NCI-H1092 treated with DMSO at 0.1 percent for 48 hours (cell line): ENCODE measurements around the gene NEXN.

Source experiments
- DNase-seq: peaks from one replicate; lab custom pipeline; 2025; lab: John Stamatoyannopoulos, UW

The NEXN gene

DNA sequence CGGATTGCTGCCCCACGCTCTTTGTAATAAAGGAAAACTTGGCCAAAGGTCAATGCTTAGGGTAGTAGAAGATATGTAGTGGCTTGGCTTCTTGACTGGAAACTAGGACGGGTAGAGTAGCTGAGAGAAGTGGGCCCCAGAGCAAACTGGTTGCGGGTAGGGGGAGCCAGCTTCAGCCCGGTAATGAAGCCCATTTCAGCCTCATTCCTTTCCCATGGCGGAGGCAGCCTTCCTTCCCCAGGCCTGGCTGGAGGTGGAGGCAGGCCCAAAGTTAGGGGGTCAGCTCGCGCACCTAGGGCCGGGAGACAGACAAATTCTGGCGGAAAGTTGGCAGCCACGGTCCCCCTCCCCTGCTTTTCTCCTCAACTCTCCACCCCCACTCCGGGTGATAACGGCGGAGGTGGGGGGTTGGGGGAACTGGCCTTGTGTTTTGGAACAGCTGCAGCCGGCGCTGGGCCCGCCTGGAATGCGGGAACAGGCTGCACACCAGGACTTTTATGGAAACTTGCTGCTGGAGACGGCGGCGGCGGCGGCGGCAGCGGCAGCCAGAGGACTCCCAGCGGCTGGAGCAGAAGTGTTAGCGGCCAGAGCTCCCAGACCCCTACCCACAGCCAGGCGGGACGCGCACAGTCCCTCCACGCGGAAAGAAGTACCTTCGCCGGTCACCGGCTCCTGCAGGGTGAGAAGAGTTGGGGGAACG lies at the start of gene NEXN:
Gene NEXN (plus strand): TSS at position 544 of the 700 bp plus-strand sequence. CDS start 27,483 bp downstream, outside the sequence.
- DNase-seq, result peak; percentile 26

DNA sequence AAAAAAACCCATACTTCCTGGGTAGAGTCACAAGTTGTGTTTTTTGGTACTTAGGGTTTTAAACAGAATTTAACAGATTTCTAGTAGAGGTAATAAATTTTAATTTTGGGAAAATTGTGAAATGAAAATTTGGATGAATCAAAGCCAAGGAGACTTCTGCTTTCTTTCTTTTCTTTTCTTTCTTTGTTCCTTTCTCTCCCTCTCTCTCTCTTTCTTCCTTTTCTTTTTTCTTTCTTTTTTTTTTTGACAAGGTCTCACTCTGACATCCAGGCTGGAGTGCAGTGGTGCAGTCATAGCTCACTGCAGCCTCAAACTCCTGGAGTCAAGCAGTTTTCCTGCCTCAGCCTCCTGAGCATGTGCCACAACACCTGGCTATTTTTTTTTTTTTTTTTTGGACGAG lies 46.9 kb upstream of the NEXN start:
- DNase-seq, result no peak

DNA sequence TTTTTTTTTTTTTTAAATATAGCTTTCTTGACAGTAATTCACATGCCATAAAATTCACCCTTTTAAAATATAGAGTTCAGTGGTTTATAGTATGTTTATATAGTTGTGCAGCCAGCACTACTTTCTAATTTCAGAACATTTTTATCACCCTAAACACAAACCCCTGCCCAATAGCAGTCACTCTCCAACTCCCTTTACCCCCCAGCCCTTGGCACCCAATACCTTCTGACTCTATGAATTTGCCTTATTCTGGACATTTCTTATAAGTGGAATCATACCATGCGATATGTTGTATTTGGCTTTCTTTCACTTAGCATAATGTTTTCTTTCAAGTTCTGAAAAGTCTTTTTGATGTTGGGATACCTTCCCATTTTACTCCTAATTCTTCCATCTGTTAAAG lies 42.5 kb upstream of the NEXN start:
- no peak for DNase-seq

DNA sequence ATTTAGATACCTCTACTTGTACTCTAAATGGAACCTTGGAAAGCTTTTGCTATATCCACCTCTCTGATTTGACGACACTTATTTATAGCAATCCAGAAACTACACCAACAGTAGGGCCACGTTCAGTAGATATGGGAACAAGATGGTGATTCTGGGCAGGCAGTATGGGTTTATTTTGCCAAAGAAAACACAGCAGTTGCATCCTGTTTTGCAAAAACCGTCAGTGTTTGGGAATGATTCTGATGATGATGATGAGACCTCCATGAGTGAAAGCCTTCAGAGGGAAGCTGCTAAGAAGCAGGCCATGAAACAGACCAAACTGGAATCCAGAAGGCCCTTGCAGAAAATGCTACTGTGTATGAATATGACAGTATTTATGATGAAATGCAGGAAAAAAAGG lies 41.5 kb upstream of the NEXN start:
- DNase-seq, result no peak

DNA sequence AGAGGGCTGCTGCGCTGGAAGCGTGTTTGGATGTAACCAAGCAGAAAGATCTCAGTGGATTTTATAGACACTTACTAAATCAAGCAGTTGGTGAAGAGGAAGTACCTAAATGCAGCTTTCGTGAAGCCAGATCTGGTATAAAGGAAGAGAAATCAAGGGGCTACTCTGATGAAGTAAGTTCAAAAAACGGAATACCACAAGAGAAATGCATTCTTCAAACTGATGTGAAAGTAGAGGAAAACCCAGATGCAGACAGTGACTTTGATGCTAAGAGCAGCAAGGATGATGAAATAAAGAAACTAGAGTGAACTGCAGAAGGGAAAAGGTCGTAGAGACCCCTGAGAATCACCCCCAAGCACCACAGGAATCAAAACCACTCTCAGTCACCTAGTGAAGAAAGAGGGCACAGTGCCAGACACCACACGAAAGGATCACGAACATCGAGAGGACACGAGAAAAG lies 40.8 kb upstream of the NEXN start:
- no peak for DNase-seq

DNA sequence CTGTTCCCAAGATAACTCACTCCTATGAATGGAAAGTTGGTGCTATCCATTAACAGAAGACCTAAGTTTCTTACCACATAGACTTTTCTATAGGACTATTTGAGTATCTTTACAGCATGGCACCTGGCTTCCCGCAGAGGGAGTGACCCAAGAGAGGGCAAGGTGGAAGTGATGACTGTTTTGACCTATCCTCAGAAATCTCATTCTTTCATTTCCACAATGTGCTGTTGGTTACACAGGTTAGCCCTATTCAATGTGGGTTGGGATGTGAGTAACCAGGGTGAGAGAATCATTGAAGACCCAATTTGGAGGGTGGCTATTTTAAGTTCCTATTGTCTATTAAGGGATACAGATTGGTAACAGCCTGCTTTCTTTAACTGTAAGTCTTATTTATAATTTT lies 38.3 kb upstream of the NEXN start:
- DNase-seq, result no peak

DNA sequence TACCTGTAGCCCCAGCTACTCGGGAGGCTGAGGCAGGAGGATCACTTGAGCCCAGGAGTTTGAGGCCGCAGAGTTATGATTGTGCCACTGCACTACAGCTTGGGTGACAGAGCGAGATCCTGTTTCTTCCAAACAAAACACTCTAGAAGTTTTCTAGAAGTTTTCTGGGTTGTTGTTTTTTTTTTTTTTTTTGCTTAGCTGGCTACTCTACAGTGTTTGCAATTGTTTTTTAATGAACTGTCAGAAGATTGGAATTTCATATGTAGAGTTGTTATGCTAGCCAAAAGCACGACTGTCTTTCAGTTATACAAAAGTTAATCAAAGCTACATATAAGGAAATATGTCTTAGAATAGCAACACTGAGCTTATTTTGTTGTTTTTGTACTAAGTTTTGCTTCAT lies 30.9 kb upstream of the NEXN start:
- DNase-seq, result no peak

DNA sequence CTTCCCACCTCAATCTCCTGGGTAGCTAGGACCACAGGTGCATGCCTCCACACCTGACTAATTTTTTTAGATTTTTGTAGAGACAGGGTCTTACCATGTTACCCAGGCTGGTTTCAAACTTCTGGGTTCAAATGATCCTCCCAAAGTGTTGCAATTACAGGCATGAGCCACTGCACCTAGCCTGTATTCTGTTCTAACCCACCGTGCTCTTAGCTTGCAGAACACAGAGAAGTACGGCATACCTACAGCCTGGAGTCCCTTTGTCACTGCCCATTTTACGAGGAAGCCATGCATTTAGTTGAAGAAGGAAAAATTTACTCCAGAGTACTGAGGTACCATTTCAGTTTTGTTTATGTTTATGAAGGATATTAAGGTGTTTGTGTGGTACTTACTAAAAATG lies 29.7 kb upstream of the NEXN start:
- DNase-seq, result no peak

DNA sequence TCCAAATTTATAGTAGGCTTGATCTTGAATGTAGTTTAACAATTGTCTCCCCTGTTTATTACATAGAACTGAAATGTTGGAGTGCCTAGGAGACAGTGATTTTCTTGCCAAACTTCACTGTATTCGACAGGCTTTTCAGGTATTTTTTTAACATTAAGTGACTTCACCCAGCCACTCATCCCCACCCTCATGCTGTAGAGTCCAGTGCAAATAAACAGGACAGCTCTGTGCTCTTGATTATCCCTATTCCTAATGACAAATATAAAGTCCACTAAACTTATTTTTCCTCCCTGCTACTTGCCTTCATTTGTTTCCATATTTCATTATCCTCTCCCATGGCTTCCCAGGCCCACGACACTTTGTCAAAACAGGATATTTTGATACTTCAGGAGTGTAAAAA lies 29.2 kb upstream of the NEXN start:
- DNase-seq, result no peak

DNA sequence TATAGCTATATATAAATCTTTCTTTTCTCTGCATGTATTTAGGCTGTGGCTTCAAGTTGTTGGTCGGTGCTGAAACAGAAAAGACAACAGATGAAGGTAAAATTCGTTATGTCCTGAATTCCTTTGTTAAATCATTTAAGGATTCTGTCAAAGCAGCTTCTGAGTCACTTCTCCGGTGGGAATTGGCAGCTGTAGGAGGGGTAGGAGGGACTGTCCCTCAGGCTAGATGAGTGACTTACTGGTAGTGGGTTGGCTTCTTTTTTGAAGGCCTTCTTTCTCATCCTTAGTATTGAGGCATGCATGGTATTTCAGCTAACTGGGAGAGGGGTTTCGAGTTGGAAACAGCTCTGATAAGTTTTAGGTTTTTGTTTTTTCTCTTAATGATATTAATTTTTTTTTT lies 22.1 kb upstream of the NEXN start:
- DNase-seq, result no peak

DNA sequence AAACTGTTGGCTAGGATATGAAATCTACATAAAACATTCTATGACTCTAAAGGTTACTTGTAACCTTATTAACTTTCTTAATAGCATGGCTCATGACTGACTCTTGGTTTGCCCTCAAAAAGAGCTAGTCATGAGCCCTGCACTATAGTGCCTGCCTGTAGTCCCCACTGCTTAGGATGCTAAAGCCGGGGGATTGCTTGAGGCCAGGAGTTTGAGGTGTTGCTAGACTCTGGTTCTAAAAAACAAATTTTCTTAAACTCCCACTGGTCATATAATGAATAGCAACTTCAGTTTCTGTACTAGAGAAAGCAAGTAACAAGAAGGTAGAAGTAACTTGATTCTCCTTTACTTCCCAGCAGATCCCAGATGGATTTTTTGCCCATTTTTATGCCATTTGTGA lies 15.8 kb upstream of the NEXN start:
- no peak for DNase-seq

DNA sequence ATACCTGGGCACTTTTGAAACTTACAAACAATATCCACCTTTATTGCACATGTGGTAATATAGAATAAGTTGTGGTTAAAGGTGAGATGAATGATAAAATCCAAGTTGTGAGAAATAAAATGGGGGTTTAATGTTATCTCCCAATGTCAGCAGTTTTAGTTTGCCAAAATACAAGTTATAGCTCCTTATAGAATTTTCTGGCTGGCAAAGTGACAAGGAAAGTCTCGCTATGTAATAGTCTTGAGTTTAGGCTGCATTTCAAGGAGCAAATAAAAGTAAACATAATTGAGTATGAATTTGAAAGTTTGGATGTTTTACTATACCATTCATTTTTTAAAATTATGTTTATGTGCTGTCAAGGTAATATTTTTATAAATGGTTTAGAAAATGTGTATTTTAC lies 15.0 kb upstream of the NEXN start:
- DNase-seq, result no peak

DNA sequence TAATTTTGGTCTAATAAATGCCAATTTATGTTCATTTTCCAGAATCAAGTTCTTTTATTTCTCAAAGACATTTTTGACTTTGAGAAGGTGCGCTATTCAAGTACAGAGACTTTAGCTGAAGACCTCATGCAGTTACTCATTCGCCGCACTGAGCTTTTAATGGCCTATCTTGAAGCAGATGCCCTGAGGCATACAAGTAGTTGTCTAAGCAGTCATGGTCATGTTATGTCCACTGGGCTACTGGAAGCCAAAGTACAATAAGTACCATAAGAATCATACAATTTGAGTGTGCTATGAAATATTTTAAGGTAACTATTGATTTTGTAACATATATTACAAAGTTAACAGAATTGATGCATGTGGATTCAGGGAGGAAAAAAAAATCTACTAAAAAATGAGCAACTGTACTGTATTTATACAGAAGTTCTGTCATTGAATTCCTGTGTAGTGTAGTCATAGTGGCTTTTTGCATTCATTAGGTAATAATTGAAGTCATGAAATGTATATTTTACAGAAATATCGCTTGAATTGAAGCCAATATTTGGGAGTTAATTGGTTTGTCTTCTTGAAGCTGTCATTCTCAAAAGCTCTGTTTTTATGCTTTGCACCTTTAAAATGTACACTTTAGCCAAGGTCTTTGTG lies 13.5 kb upstream of the NEXN start:
- no peak for DNase-seq

DNA sequence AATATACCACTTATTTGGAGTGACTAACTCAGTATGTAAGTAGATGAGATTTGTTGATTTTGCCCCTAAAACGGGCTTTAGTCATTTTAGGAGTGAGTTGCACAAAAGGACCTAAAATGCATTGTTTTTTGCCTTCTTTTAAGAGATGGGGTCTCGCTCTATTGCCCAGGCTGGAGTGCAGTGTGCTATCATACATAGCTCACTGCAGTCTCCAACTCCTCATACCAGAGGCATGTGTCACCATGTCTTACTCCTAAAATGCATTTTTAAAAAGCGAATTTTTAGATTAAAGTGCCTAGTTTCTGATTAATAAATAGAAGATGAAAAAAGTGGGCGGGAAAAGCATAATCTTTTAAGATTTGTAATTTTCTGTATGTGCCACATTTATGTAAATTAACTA lies 11.5 kb upstream of the NEXN start:
- no peak for DNase-seq

DNA sequence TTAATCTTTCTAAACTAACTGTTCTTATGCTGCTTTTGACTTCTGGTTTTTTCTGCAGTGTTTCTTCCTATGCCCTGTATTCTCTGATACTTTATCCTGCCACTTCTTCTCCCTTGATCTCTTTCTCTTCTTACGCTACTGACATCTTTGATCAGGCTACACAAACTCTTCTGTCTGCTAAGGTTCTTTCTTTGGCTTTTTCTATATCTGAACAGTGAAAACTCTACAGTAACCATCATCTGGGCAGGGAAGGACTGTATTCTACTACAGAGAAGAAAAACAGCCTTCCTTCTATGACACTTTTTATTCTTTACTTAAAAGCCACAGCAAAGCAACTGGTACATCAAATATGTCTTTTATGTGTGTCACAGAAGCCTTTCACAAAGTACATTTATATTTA lies 7.4 kb upstream of the NEXN start:
- no peak for DNase-seq

DNA sequence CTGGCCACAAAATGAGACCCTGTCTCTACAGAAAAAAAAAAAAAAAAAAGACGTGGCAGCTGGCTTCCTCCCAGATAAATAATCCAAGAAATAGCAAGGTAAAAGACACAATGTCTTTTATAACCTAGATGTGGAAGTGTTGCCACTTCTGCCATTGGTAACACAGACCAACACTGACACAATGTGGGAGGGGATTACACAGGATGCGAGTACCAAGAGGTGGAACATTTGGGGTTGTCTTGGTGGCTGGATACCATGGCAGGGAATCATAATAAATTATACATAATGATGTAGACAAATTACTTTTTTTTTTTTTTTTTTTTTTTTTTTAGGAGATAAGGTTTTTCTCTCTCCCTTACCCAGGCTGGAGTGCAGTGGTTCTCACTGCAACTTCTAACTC lies 6.0 kb upstream of the NEXN start:
- no peak for DNase-seq

DNA sequence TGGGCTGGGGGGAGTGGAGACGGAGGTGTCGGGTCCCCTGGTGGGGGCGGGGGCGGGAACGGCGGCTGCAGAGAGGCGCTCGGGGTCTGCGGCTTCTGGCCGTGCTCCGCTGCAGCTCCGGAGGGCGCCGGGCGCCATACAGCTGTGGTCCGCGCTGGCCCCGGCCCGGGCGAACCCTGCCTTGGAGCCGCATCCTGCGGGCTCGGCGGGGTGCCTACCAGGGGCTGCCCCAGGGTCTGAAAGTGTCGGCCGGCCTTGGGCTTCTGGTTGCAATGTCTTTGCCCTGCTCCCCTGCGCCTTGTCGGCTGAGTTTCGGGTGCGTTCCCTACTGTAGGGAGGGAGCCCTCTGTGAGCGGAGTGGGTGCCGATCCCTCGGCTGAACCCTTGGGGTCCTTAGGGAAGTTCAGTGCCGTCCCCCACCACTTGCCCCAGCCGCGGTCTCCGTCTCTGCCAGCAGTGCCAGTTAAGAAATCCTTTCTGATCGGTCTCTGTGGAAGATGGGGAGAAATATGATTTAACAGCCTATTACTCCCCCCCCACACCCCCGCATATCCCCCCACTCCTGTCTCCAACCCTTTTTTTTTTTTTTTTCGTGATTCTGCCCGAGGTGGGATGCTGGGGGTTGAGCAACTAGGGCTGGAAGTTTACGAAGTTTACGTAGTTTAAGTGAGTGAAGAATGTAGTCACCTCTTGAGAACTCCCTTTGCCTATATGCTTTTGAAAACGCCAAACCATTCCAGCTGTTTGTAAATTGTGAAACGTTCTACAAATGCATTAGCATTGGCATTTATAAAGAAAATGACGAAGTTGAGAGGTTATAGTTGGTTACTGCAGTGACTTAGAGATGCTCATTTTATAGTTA lies 588 bp downstream of the NEXN start:
- DNase-seq, result no peak

DNA sequence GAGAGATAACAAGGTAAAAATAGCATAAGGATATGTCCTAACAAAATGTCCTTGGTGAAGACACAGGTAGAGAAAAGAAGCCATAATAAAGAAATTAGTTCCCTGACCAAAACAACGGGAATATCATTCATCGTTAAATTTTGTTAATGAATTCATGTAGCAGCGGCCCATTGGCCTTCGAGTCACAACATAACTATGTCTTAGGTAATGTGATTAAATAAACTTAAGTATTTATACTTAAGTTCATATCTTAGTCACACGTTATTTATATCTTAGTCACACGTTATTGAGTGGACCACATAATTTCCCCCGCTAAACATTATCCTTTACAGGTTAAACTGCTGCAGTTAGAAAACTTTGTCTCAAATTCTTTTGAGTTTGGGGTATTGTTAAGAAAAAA lies 1.2 kb downstream of the NEXN start:
- no peak for DNase-seq

DNA sequence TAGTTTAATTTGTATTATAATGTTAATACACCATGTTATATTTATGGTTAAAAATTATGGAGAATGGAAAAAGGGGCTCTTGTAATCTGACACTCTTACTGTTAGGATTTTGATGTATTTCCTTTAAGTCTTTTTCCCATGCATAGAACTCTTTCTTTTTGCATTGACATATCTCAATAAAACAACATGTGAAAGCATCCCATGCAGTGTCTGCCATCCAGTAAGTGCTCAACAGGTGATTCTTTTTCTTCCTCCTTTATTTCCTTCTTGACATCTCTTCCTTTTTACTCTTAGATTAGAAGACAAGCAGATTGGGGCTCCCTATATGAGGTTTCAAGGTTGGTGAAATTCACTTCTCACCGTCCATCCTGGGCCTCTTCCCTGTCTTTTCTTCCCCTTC lies 2.8 kb downstream of the NEXN start:
- no peak for DNase-seq

DNA sequence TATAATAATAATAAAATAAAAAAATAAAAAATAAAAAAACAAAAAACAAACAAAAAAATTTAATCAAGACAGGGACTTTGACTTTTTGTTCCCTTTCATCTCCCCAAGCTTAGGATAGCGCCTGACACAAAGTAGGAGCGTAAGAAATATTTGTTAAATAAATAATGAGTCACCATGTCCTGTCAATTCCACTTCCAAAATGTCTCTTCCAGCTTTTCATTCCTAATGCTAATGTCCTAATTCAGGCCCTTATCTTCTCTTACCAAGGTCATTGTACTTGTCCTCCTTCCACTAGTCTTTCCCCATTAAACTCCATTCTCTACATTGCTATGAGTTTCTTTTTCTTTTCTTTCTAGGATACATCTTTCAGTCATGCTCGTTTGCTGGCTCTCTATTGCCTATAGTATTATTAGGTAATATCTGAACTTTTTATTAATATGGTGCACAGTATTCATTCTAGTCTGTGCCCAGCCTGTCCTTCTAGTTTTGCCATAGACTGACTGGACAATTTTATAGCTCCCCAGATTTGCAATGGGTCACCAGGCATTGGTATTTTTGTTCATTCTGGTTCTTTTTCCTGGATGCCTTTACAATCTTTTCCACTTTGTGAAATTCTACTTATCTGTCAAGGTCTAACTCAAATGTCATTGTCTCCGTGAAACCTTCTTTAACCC lies 11.4 kb downstream of the NEXN start:
- DNase-seq, result no peak

DNA sequence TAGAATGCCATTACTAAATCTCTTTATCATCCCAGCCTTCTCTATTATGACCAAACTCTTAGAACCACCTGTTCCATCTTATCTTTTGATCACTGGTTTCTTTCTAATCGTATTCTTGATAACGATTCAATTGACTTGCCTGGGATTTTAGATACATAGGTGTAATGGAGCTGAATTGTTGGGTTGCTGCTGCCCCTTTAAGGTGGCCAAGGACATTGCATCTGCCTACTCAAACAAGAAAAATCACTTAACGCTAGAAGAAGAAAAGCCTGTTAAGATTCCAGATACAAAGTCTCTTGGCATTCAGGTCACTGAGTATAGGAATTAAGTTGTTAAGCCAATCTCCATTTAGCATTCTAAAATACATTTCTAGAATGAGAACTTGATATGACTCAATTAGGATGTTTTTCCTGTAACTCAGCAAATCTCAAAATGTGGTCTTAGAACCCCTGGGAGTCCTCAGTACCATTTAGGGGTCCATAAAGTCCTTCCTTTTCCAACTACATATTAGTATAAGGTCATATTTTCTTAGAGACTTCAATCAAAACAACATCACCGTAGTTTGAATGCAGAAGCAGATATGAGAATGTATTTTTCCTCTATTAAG lies 12.4 kb downstream of the NEXN start:
- peak; percentile 57 for DNase-seq

DNA sequence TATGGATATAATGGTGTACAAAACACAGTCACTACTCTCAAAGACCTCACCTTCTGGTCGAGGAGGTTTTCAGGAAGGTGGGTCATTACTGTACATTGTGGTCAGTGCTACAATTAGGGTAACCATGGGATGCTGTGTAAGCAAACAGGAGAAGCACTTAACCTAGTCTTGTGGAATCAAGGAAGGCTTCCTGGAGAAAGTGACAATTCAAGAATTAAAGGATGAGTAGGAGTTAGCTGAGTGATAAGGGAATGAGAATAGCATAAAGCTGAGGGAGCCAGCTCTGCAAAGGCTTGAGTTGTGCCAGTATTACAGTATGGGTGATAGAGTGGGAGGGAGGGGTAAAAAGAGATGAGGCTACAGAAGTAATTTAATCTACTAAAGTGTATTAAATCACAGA lies 17.2 kb downstream of the NEXN start:
- DNase-seq, result no peak
